Skeletal muscle tissue (tissue), 4 donors: ENCODE results near the gene ZNF354C. TPM values are rescaled to one million over a fixed set of nuclear protein-coding genes. Genes with fewer than 3 reads are reported as not detected.

ENCODE experiments used
- H3K27ac ChIP-seq: one replicate; pipeline ENCODE4 v1.7.0; 2013; ENCODE audit warnings: mild to moderate bottlenecking, low read depth, low read length, inconsistent platforms
- H3K27me3 ChIP-seq, 3 donors: one replicate each; pipeline ENCODE4 v1.7.0; 2013; ENCODE audit warnings: low read length in 3 of 3; ENCODE audit not compliant: control insufficient read depth in 3 of 3, insufficient read depth in 3 of 3
- H3K36me3 ChIP-seq, 3 donors: one replicate each; pipeline ENCODE4 v1.7.0; 2013; ENCODE audit warnings: low read length in 3 of 3; ENCODE audit not compliant: control insufficient read depth in 3 of 3, insufficient read depth in 3 of 3
- H3K4me1 ChIP-seq, 3 donors: one replicate each; pipeline ENCODE4 v1.7.0; 2013; ENCODE audit warnings: low read length in 3 of 3, mild to moderate bottlenecking in 3 of 3; ENCODE audit not compliant: control insufficient read depth in 3 of 3, insufficient read depth in 3 of 3
- H3K4me3 ChIP-seq, 3 donors: one replicate each; pipeline ENCODE4 v1.7.0; 2013; ENCODE audit warnings: low read length in 3 of 3
- H3K9ac ChIP-seq, 3 donors: one replicate each; pipeline ENCODE4 v1.7.0; 2013; ENCODE audit warnings: low read length in 3 of 3, mild to moderate bottlenecking in 3 of 3, moderate library complexity in 2 of 3, low read depth in 1 of 3
- H3K9me3 ChIP-seq, 3 donors: one replicate each; pipeline ENCODE4 v1.7.0; 2013; ENCODE audit warnings: low read length in 3 of 3; ENCODE audit not compliant: control insufficient read depth in 3 of 3
- total RNA-seq: library from RNA; depleted of rRNA; stranded (reverse); fragments of >200 nt; gene quantifications from one replicate; pipeline ENCODE4 v1.2.3, GENCODE V29; 2014
- donor health status: Osteomylitis.

The ZNF354C gene
- total RNA-seq, 1 donor from 2014 or later, result 11.0 TPM

GRCh38 chr5:179126506-179126991 lies 66.4 kb downstream of the ZNF354C start:
- Histone ChIP-seq H3K36me3 (peaks cover 0 to 2% (median 2%) of the 10 kb centered on the region in 3 donors), H3K9me3 (peaks cover 0 to 12% (median 0%) of the 10 kb centered on the region in 3 donors), H3K27me3 (peaks cover 0 to 6% (median 0%) of the 10 kb centered on the region in 3 donors)

GRCh38 chr5:179127136-179128040 lies 67.2 kb downstream of the ZNF354C start:
- no peak overlapping the region for H3K4me3 ChIP-seq
- peaks cover 0 to 2% (median 2%) of the 10 kb centered on the region in 3 donors for H3K36me3 ChIP-seq
- H3K9me3 ChIP-seq, result peaks cover 0 to 8% (median 0%) of the 10 kb centered on the region in 3 donors
- H3K9ac ChIP-seq, result no peak overlapping the region
- no peaks in the 10 kb centered on the region for H3K4me1 ChIP-seq
- no peak overlapping the region for H3K27ac ChIP-seq
- peaks cover 0 to 3% (median 0%) of the 10 kb centered on the region in 3 donors for H3K27me3 ChIP-seq

More at GRCh38 chr5:179126506-179126991, 66.4 kb downstream of the ZNF354C start:
- H3K4me1 ChIP-seq, result no peaks in the 10 kb centered on the region
- no peak overlapping the region for H3K27ac ChIP-seq
- no peak overlapping the region for H3K4me3 ChIP-seq
- no peak overlapping the region for H3K9ac ChIP-seq

- Histone ChIP-seq H3K4me1 (no peaks in the 10 kb centered on the region), H3K27me3 (no peaks in the 10 kb centered on the region), H3K9ac (no peak overlapping the region), H3K36me3 (peaks cover 0 to 2% (median 2%) of the 10 kb centered on the region in 3 donors), H3K9me3 (peaks cover 0 to 5% (median 0%) of the 10 kb centered on the region in 3 donors), H3K4me3 (no peak overlapping the region), H3K27ac (no peak overlapping the region)
These were observed 67.8 kb downstream of the ZNF354C start for GRCh38 chr5:179128041-179128365.

- peaks cover 0 to 2% (median 2%) of the 10 kb centered on the region in 3 donors for H3K36me3 ChIP-seq
- H3K4me3 ChIP-seq, result no peak overlapping the region
- H3K9ac ChIP-seq, result no peak overlapping the region
- no peaks in the 10 kb centered on the region for H3K27me3 ChIP-seq
- peaks cover 0 to 4% (median 0%) of the 10 kb centered on the region in 3 donors for H3K9me3 ChIP-seq
- H3K4me1 ChIP-seq, result no peaks in the 10 kb centered on the region
- H3K27ac ChIP-seq, result no peak overlapping the region
These were observed 68.8 kb downstream of the ZNF354C start for GRCh38 chr5:179128976-179129375.

- peaks cover 0 to 4% (median 0%) of the 10 kb centered on the region in 3 donors for H3K9me3 ChIP-seq
- H3K4me3 ChIP-seq, result no peak overlapping the region
- H3K4me1 ChIP-seq, result no peaks in the 10 kb centered on the region
- H3K9ac ChIP-seq, result no peak overlapping the region
- no peak overlapping the region for H3K27ac ChIP-seq
- H3K36me3 ChIP-seq, result peaks cover 0 to 2% (median 0%) of the 10 kb centered on the region in 3 donors
- no peaks in the 10 kb centered on the region for H3K27me3 ChIP-seq
These were observed 69.5 kb downstream of the ZNF354C start for GRCh38 chr5:179129607-179130071.

GRCh38 chr5:179130101-179130681 lies 70.0 kb downstream of the ZNF354C start:
- Histone ChIP-seq H3K27ac (no peak overlapping the region), H3K36me3 (peaks cover 0 to 2% (median 0%) of the 10 kb centered on the region in 3 donors)

GRCh38 chr5:179131321-179131835 lies 71.2 kb downstream of the ZNF354C start:
- Histone ChIP-seq H3K36me3 (peaks cover 0 to 2% (median 0%) of the 10 kb centered on the region in 3 donors), H3K27ac (no peak overlapping the region), H3K9ac (no peak overlapping the region)

More at GRCh38 chr5:179130101-179130681, 70.0 kb downstream of the ZNF354C start:
- peaks cover 0 to 4% (median 0%) of the 10 kb centered on the region in 3 donors for H3K9me3 ChIP-seq
- no peak overlapping the region for H3K9ac ChIP-seq
- H3K27me3 ChIP-seq, result no peaks in the 10 kb centered on the region
- no peak overlapping the region for H3K4me3 ChIP-seq
- H3K4me1 ChIP-seq, result no peaks in the 10 kb centered on the region

GRCh38 chr5:179131886-179132585 lies 71.9 kb downstream of the ZNF354C start:
- H3K27ac ChIP-seq, result no peak overlapping the region
- H3K9me3 ChIP-seq, result peaks cover 0 to 4% (median 0%) of the 10 kb centered on the region in 3 donors
- H3K9ac ChIP-seq, result no peak overlapping the region
- H3K27me3 ChIP-seq, result no peaks in the 10 kb centered on the region
- H3K36me3 ChIP-seq, result peaks cover 0 to 2% (median 0%) of the 10 kb centered on the region in 3 donors
- H3K4me3 ChIP-seq, result no peak overlapping the region
- H3K4me1 ChIP-seq, result no peaks in the 10 kb centered on the region

More at GRCh38 chr5:179131321-179131835, 71.2 kb downstream of the ZNF354C start:
- Histone ChIP-seq H3K9me3 (peaks cover 0 to 4% (median 0%) of the 10 kb centered on the region in 3 donors), H3K4me1 (no peaks in the 10 kb centered on the region), H3K27me3 (no peaks in the 10 kb centered on the region), H3K4me3 (no peak overlapping the region)

- peaks cover 0 to 4% (median 0%) of the 10 kb centered on the region in 3 donors for H3K9me3 ChIP-seq
These were observed 72.6 kb downstream of the ZNF354C start for GRCh38 chr5:179132586-179133355.

More at GRCh38 chr5:179132586-179133355, 72.6 kb downstream of the ZNF354C start:
- Histone ChIP-seq H3K36me3 (peaks cover 0 to 2% (median 0%) of the 10 kb centered on the region in 3 donors), H3K4me3 (no peak overlapping the region), H3K4me1 (no peaks in the 10 kb centered on the region), H3K27ac (no peak overlapping the region), H3K9ac (no peak overlapping the region), H3K27me3 (no peaks in the 10 kb centered on the region)
